NB4 (cell line): Measurements from ENCODE around the gene SYNE1.
"Not testable (repeated sequence)": the region's sequence is repeated elsewhere in the genome, so short reads cannot be mapped to it uniquely, and the experiment has no call there.

ENCODE experiments used
- DNase-seq: peaks from one replicate; pipeline ENCODE4 v3.0.0; 2010; ENCODE audit warnings: low read depth
- H3K4me3 ChIP-seq: one replicate; pipeline ENCODE4 v1.5.1; 2011; ENCODE audit warnings: mild to moderate bottlenecking, low read depth, low read length, moderate library complexity
- MAX ChIP-seq: IDR thresholded peaks from 2 replicates; pipeline ENCODE4 v1.6.1; 2011; ENCODE audit warnings: low read depth, low read length
- MYC ChIP-seq: IDR thresholded peaks from 2 replicates; pipeline ENCODE4 v1.6.1; 2011; ENCODE audit warnings: low read depth, low read length
- POLR2A ChIP-seq: IDR thresholded peaks from 2 replicates; pipeline ENCODE4 v1.6.1; 2011; ENCODE audit warnings: mild to moderate bottlenecking; ENCODE audit not compliant: insufficient read length; ENCODE audit errors: extremely low read depth
- TF ChIP-seq, protein P1 (sequence below): IDR thresholded peaks from one replicate; pipeline ENCODE4 v1.5.1; 2012; ENCODE audit warnings: low read depth, low read length

SYNE1 gene

DNA sequence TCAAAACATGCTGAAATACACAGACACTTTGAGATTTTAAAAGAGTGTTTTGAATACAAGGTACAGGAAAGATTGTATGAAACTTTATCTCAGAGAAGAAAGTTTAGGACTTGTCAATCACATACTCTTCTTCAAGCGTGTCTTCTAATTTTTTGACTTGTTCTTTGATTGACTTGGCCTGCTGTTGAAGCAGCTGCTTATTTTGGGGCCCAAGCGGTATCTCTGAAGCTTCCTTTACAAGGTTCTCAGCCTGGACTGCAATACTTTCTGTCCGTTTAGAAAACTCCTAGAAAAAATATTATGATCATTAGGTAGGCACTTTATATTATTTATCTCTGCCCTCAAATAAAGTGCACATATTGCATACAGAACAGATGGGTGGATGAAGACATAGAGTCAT, 201.3 kb downstream of the SYNE1 start:
- TF ChIP-seq MAX (no peak), MYC (no peak)
- TF ChIP-seq, protein P1, sequence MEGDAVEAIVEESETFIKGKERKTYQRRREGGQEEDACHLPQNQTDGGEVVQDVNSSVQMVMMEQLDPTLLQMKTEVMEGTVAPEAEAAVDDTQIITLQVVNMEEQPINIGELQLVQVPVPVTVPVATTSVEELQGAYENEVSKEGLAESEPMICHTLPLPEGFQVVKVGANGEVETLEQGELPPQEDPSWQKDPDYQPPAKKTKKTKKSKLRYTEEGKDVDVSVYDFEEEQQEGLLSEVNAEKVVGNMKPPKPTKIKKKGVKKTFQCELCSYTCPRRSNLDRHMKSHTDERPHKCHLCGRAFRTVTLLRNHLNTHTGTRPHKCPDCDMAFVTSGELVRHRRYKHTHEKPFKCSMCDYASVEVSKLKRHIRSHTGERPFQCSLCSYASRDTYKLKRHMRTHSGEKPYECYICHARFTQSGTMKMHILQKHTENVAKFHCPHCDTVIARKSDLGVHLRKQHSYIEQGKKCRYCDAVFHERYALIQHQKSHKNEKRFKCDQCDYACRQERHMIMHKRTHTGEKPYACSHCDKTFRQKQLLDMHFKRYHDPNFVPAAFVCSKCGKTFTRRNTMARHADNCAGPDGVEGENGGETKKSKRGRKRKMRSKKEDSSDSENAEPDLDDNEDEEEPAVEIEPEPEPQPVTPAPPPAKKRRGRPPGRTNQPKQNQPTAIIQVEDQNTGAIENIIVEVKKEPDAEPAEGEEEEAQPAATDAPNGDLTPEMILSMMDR: no peak
- no peak for DNase-seq
- no peak overlapping the region for H3K4me3 ChIP-seq

GRCh38 chr6:152432758-152433157, 204.4 kb downstream of the SYNE1 start:
- H3K4me3 ChIP-seq: no peak overlapping the region
- TF ChIP-seq POLR2A: no peak
- TF ChIP-seq MAX: no peak
- TF ChIP-seq, protein P1: no peak
- DNase-seq: no peak

DNA sequence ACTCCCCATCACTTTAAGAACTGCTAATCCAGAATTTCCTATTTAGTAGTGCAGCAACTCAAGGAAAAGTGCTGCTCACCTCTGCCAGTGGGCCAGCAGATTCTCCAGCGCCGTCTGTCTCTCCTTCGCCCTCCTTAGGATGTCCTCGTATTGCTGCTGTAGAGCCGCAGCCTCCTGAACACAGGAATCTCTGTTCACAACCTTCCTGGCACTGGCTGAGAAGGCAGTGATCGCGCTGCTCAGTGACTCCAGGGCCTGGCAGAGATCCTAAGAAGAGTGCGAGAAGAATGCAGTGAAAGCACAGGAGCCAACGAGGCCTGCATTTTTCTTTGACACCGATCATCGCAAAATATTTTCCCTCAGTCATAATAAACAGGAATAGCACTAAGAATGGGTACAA, 209.0 kb downstream of the SYNE1 start:
- H3K4me3 ChIP-seq: no peak overlapping the region
- TF ChIP-seq POLR2A: no peak
- no peak for DNase-seq

DNA sequence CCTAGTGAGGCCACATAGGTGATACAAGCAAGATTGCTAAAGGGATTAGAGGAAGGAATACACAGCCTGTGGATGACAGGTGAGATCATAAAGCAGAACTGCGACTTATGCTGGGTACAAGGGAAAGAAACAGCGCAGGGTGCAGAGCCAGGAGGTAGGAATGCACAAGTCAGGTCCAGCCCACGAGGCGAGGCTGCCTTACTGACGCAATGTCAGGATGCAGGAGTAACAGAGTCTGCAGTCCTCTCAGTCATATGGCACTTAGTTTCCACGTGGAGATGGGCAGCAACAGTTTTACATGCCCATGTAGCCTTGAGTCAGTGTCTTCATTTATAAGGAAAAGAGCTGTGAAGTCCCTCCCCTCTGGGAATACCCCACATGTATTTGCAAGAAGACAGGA, 210.9 kb downstream of the SYNE1 start:
- no peak for TF ChIP-seq MYC
- no peak for TF ChIP-seq MAX
- TF ChIP-seq POLR2A: no peak
- TF ChIP-seq, protein P1: no peak
- DNase-seq: no peak
- no peak overlapping the region for H3K4me3 ChIP-seq

- peak; percentile 36 for DNase-seq
- no peak overlapping the region for H3K4me3 ChIP-seq
- no peak for TF ChIP-seq POLR2A
- TF ChIP-seq, protein P1: no peak
- TF ChIP-seq MYC: no peak
- no peak for TF ChIP-seq MAX
Observed at GRCh38 chr6:152423216-152424103, 213.7 kb downstream of the SYNE1 start.

DNA sequence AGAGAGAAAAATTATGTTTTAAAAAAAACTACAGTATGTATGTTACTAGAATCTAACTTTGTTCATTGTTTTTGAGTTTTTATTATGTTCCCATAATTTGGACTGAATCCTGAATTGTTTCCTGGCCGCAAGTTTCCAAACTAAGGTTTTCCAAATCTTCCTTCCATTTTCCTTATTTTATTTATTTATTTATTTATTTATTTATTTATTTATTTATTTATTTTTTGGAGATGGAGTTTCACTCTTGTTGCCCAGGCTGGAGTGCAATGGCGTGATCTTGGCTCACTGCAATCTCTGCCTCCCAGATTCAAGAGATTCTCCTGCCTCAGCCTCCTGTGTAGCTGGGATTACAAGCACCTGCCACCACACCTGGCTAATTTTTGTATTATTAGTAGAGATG, 215.7 kb downstream of the SYNE1 start:
- not testable (repeated sequence) for H3K4me3 ChIP-seq, DNase-seq

DNA sequence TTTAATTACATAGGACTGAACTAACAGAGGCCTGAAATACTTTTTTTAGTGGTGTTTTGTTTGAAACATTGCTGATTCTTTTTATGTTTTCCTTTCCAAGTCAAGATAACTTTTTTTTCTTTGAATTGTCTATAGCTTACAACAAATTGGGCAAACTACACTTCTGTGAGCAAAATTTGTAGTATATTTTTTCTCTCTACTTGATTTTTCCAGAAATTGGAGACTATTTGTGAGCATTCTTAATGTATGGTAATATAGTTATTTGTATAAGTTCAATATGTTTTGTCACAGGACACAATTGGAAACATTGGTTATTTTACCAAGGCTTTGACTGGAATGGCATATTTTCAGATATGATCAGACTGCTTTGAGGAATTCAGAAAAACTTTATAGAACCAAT, 216.5 kb downstream of the SYNE1 start:
- no peak for DNase-seq
- H3K4me3 ChIP-seq: no peak overlapping the region
- TF ChIP-seq, protein P1: no peak
- TF ChIP-seq MAX (no peak), POLR2A (no peak), MYC (no peak)
